HCT116 (cell line): ENCODE data around the gene PDGFD.

ENCODE experiments used
- CBX3 ChIP-seq: IDR thresholded peaks from 2 replicates; pipeline ENCODE4 v1.6.1; 2012; ENCODE audit warnings: low read depth
- CEBPB ChIP-seq: IDR thresholded peaks from 2 replicates; pipeline ENCODE4 v1.6.1; 2012; ENCODE audit warnings: low read depth
- CTCF ChIP-seq, 3 experiments: fragments of 200-600 bp in 1 of 3; sonication (generic) in 1 of 3; IDR thresholded peaks in 2 of 3; conservative IDR thresholded peaks in 1 of 3; 2 replicates each; pipeline ENCODE4 v1.5.1; 2012 to 2017; ENCODE audit warnings: low read depth in 2 of 3, low read length in 2 of 3, antibody characterized with exemption in 1 of 3, borderline replicate concordance in 1 of 3, control low read depth in 1 of 3, mild to moderate bottlenecking in 1 of 3, mixed read lengths in 1 of 3, mixed run types in 1 of 3, moderate library complexity in 1 of 3; ENCODE audit not compliant: insufficient read depth in 1 of 3
- EZH2 ChIP-seq: fragments of 200-600 bp; sonication (generic); IDR thresholded peaks from 2 replicates; pipeline ENCODE4 v1.6.1; 2017; ENCODE audit warnings: antibody characterized with exemption, mixed run types
- EZH2phosphoT487 ChIP-seq: fragments of 200-600 bp; IDR thresholded peaks from 2 replicates; pipeline ENCODE4 v1.6.1; 2018; ENCODE audit warnings: antibody characterized with exemption, borderline replicate concordance
- POLR2A ChIP-seq: IDR thresholded peaks from 2 replicates; pipeline ENCODE4 v1.7.0; 2011; ENCODE audit warnings: borderline replicate concordance; ENCODE audit not compliant: insufficient read depth, insufficient read length; ENCODE audit errors: extremely low read depth
- REST ChIP-seq: IDR thresholded peaks from 2 replicates; pipeline ENCODE4 v1.6.1; 2012; ENCODE audit warnings: low read depth
- SIN3A ChIP-seq: IDR thresholded peaks from 2 replicates; pipeline ENCODE4 v1.6.1; 2012; ENCODE audit warnings: low read depth
- SP1 ChIP-seq: IDR thresholded peaks from 2 replicates; pipeline ENCODE4 v1.6.1; 2012; ENCODE audit warnings: low read depth
- TCF7L2 ChIP-seq: IDR thresholded peaks from 2 replicates; pipeline ENCODE4 v1.7.0; 2011; ENCODE audit warnings: borderline replicate concordance, inconsistent platforms; ENCODE audit not compliant: insufficient read depth, insufficient read length; ENCODE audit errors: extremely low read depth
- ZBTB33 ChIP-seq: IDR thresholded peaks from 2 replicates; pipeline ENCODE4 v1.6.1; 2011; ENCODE audit warnings: mild to moderate bottlenecking, low read length, moderate library complexity; ENCODE audit not compliant: insufficient replicate concordance; ENCODE audit errors: extremely low read depth

DNA sequence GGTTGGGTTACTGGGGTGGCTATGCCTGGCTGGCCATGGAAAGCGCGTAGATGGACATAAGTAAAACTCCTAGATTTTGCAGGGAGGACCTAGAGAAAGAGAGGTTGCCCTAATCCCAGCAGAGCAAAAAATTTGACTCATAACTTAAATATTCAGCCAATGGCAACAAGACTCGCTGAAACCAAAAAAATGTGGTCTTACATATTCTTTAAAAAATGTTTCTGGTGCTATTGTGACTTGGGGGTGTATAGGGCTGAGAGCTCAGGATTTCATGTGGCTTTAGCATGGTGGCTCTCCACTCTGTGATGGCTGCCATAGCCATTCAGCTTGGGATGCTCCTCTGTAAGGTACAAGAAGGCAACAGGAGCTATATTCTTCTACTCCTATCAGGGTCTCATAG, 27.2 kb upstream of the PDGFD start:
- TF ChIP-seq CTCF (IDR thresholded peaks at IDR 0.05 in 2 of 3, conservative IDR thresholded peaks at IDR 0.05 in 1 of 3; ENCODE audit: borderline replicate concordance in 1 of 3, insufficient read depth in 1 of 3, low read depth in 2 of 3, low read length in 2 of 3), result no peak
- no peak for TF ChIP-seq POLR2A
- TF ChIP-seq EZH2phosphoT487, result no peak
- TF ChIP-seq REST, result no peak
- TF ChIP-seq EZH2, result no peak
- no peak for TF ChIP-seq CBX3
- TF ChIP-seq ZBTB33, result no peak
- no peak for TF ChIP-seq SP1
- TF ChIP-seq CEBPB, result no peak
- no peak for TF ChIP-seq SIN3A
- no peak for TF ChIP-seq TCF7L2
